Liver (tissue), 9 donors: ENCODE measurements around the gene CACNA1A. TPM values are rescaled to one million over a fixed set of nuclear protein-coding genes. Genes with fewer than 3 reads are reported as not detected.
"Not testable (repeated sequence)": the region's sequence is repeated elsewhere in the genome, so short reads cannot be mapped to it uniquely, and the experiment has no call there.

Experiments
- DNase-seq: peaks from one replicate; pipeline ENCODE4 v3.0.0-alpha.2; 2017; ENCODE audit warnings: low spot score
- H3K27ac ChIP-seq, 2 donors: one replicate each; pipeline ENCODE4 v1.7.0; 2013; ENCODE audit warnings: inconsistent platforms in 2 of 2, low read length in 2 of 2, control low read depth in 1 of 2, low read depth in 1 of 2, mild to moderate bottlenecking in 1 of 2
- H3K27me3 ChIP-seq, 4 donors: one replicate each; pipeline versions ENCODE4 v1.6.1 to v1.7.0; 2013; ENCODE audit warnings: low read length in 3 of 4, inconsistent platforms in 1 of 4, mild to moderate bottlenecking in 1 of 4, moderate library complexity in 1 of 4; ENCODE audit not compliant: control insufficient read depth in 4 of 4, insufficient read depth in 4 of 4
- H3K36me3 ChIP-seq, 4 donors: one replicate each; pipeline versions ENCODE4 v1.6.1 to v1.7.0; 2013; ENCODE audit warnings: low read length in 3 of 4, mild to moderate bottlenecking in 3 of 4, low read depth in 1 of 4, moderate library complexity in 1 of 4; ENCODE audit not compliant: control insufficient read depth in 4 of 4, insufficient read depth in 3 of 4
- H3K4me1 ChIP-seq, 4 donors: one replicate each; pipeline versions ENCODE4 v1.6.1 to v1.7.0; 2013; ENCODE audit warnings: low read length in 3 of 4, mild to moderate bottlenecking in 3 of 4, moderate library complexity in 1 of 4; ENCODE audit not compliant: control insufficient read depth in 4 of 4, insufficient read depth in 4 of 4
- H3K4me3 ChIP-seq, 3 donors: one replicate each; pipeline versions ENCODE4 v1.6.1 to v1.7.0; 2013; ENCODE audit warnings: low read length in 3 of 3, control low read depth in 1 of 3, low read depth in 1 of 3, mild to moderate bottlenecking in 1 of 3
- H3K9ac ChIP-seq, 2 donors: one replicate each; pipeline ENCODE4 v1.7.0; 2013; ENCODE audit warnings: low read length in 2 of 2, mild to moderate bottlenecking in 2 of 2, moderate library complexity in 2 of 2, control low read depth in 1 of 2, low read depth in 1 of 2
- H3K9me3 ChIP-seq, 4 donors: one replicate each; pipeline versions ENCODE4 v1.6.1 to v1.7.0; 2013; ENCODE audit warnings: low read length in 3 of 4; ENCODE audit not compliant: control insufficient read depth in 4 of 4
- ATF3 ChIP-seq: IDR thresholded peaks from 2 replicates; pipeline ENCODE4 v1.6.1; 2016; ENCODE audit warnings: antibody characterized with exemption
- CTCF ChIP-seq: fragments of 150-350 bp; IDR thresholded peaks from 2 replicates; pipeline ENCODE4 v1.5.1; 2017; ENCODE audit warnings: improper control_type of control experiment, low read depth, low read length; ENCODE audit not compliant: missing input control
- EGR1 ChIP-seq, 2 donors: IDR thresholded peaks; 2 replicates each; pipeline ENCODE4 v1.6.1; 2016 to 2018; ENCODE audit warnings: antibody characterized with exemption in 2 of 2, low read depth in 2 of 2
- FOXA1 ChIP-seq: IDR thresholded peaks from 2 replicates; pipeline ENCODE4 v1.6.1; 2016; ENCODE audit warnings: antibody characterized with exemption
- FOXA2 ChIP-seq: IDR thresholded peaks from 2 replicates; pipeline ENCODE4 v1.6.1; 2016; ENCODE audit warnings: antibody characterized with exemption
- GABPA ChIP-seq, 2 donors: IDR thresholded peaks in 1 of 2; conservative IDR thresholded peaks in 1 of 2; 2 replicates each; pipeline ENCODE4 v1.6.1; 2016; ENCODE audit warnings: antibody characterized with exemption in 2 of 2, mild to moderate bottlenecking in 1 of 2, moderate library complexity in 1 of 2
- HNF4G ChIP-seq: IDR thresholded peaks from 2 replicates; pipeline ENCODE4 v1.6.1; 2016; ENCODE audit warnings: antibody characterized with exemption
- JUND ChIP-seq, 2 donors: IDR thresholded peaks; 2 replicates each; pipeline ENCODE4 v1.6.1; 2016; ENCODE audit warnings: antibody characterized with exemption in 2 of 2
- MAX ChIP-seq: IDR thresholded peaks from 2 replicates; pipeline ENCODE4 v1.6.1; 2016; ENCODE audit warnings: antibody characterized with exemption
- NR2F2 ChIP-seq: IDR thresholded peaks from 2 replicates; pipeline ENCODE4 v1.6.1; 2016; ENCODE audit warnings: antibody characterized with exemption
- REST ChIP-seq: IDR thresholded peaks from 2 replicates; pipeline ENCODE4 v1.6.1; 2016; ENCODE audit warnings: antibody characterized with exemption, mild to moderate bottlenecking
- RXRA ChIP-seq, 2 donors: IDR thresholded peaks; 2 replicates each; pipeline ENCODE4 v1.6.1; 2017 to 2018; ENCODE audit warnings: antibody characterized with exemption in 2 of 2, mild to moderate bottlenecking in 1 of 2
- SP1 ChIP-seq: IDR thresholded peaks from 2 replicates; pipeline ENCODE4 v1.6.1; 2018; ENCODE audit warnings: antibody characterized with exemption, mild to moderate bottlenecking
- TAF1 ChIP-seq: conservative IDR thresholded peaks from 2 replicates; pipeline ENCODE4 v1.6.1; 2016; ENCODE audit warnings: antibody characterized with exemption, mild to moderate bottlenecking
- YY1 ChIP-seq: IDR thresholded peaks from 2 replicates; pipeline ENCODE4 v1.6.1; 2016; ENCODE audit warnings: antibody characterized with exemption, mild to moderate bottlenecking
- ZBTB33 ChIP-seq: IDR thresholded peaks from 2 replicates; pipeline ENCODE4 v1.6.1; 2016; ENCODE audit warnings: antibody characterized with exemption
- whole genome bisulfite sequencing: extraction: QIAGEN DNeasy Blood & Tissue Kit; methylation state at CpG from one replicate; pipeline ENCODE4 v1.1.7; 2013; 5-methylcytosine and 5-hydroxymethylcytosine counted together
- polyA plus RNA-seq, 2 donors: library from polyadenylated mRNA; stranded (reverse) in 1 of 2; unstranded in 1 of 2; fragments of 200-250 nt in 1 of 2; fragments of >200 nt in 1 of 2; fragmentation: Nextera tagmentation in 1 of 2; extraction: Ambion mirVana in 1 of 2; gene quantifications; one replicate each; pipeline versions ENCODE4 v1.2.1 to v1.2.3, GENCODE V29; 2013 to 2015
- total RNA-seq, 2 donors: library from RNA; depleted of rRNA; stranded (reverse); fragments of >200 nt; gene quantifications; one replicate each; pipeline ENCODE4 v1.2.3, GENCODE V29; 2014
- donor health status: healthy.
- donor health status: healthy.
- donor health status: healthy.
- donor health status: healthy.
- donor health status: healthy.

Gene CACNA1A
- total and polyA plus RNA-seq, 4 donors: 0.09 to 0.17 (median 0.17) TPM; not detected in 1

GRCh38 chr19:13260883-13261653 is 245.2 kb downstream of the CACNA1A start:
- 74% methylated on average over 9 of the region's 9 CpGs for WGBS
- no peak for DNase-seq
- Histone ChIP-seq H3K36me3 (no peaks in the 10 kb centered on the region), H3K4me1 (no peaks in the 10 kb centered on the region), H3K4me3 (no peak overlapping the region), H3K27ac (no peak overlapping the region), H3K27me3 (no peaks in the 10 kb centered on the region), H3K9ac (no peak overlapping the region), H3K9me3 (peaks cover 0 to 3% (median 0%) of the 10 kb centered on the region in 4 donors)
- TF ChIP-seq JUND (IDR thresholded peaks at IDR 0.05) (no peak), EGR1 (IDR thresholded peaks at IDR 0.05; ENCODE audit: low read depth in 2 of 2) (no peak), FOXA2 (no peak), CTCF (no peak), FOXA1 (no peak)

GRCh38 chr19:13256918-13257317 is 249.4 kb downstream of the CACNA1A start:
- Histone ChIP-seq H3K27ac (no peak overlapping the region), H3K27me3 (no peaks in the 10 kb centered on the region), H3K9ac (no peak overlapping the region), H3K4me1 (no peaks in the 10 kb centered on the region), H3K36me3 (no peaks in the 10 kb centered on the region), H3K9me3 (peaks cover 0 to 3% (median 0%) of the 10 kb centered on the region in 4 donors), H3K4me3 (no peak overlapping the region)
- DNase-seq: no peak
- WGBS: 94% methylated on average over 2 of the region's 2 CpGs
- no peak for TF ChIP-seq JUND (IDR thresholded peaks at IDR 0.05)
- TF ChIP-seq FOXA2: no peak
- no peak for TF ChIP-seq REST
- no peak for TF ChIP-seq FOXA1
- TF ChIP-seq RXRA (IDR thresholded peaks at IDR 0.05): no peak
- TF ChIP-seq NR2F2: no peak
- no peak for TF ChIP-seq YY1
- TF ChIP-seq MAX: no peak
- TF ChIP-seq ZBTB33: no peak
- TF ChIP-seq CTCF: no peak
- no peak for TF ChIP-seq TAF1
- TF ChIP-seq GABPA (IDR thresholded peaks at IDR 0.05 in 1 of 2, conservative IDR thresholded peaks at IDR 0.05 in 1 of 2): no peak
- TF ChIP-seq HNF4G: no peak
- no peak for TF ChIP-seq SP1
- TF ChIP-seq ATF3: no peak

- not testable (repeated sequence) for DNase-seq, H3K4me3 ChIP-seq, H3K4me1 ChIP-seq, H3K36me3 ChIP-seq, H3K27me3 ChIP-seq, H3K27ac ChIP-seq, H3K9ac ChIP-seq, H3K9me3 ChIP-seq
- WGBS: 81% methylated on average over 1 of the region's 1 CpG
Observed at GRCh38 chr19:13256398-13256797, 249.9 kb downstream of the CACNA1A start.
